Inflammatory macrophage treated with lipopolysaccharide for 4 hours (primary cell): ENCODE results near the gene SPRR3.

ENCODE experiments used
- DNase-seq: peaks from one replicate; pipeline ENCODE4 v3.0.0-alpha.2; 2020

The SPRR3 gene

GRCh38 chr1:153001382-153001781, at the start of gene SPRR3:
Gene SPRR3 (plus strand): TSS chr1:153001749. CDS start chr1:153003021, 1,272 bp downstream.
- DNase-seq = no peak

DNA sequence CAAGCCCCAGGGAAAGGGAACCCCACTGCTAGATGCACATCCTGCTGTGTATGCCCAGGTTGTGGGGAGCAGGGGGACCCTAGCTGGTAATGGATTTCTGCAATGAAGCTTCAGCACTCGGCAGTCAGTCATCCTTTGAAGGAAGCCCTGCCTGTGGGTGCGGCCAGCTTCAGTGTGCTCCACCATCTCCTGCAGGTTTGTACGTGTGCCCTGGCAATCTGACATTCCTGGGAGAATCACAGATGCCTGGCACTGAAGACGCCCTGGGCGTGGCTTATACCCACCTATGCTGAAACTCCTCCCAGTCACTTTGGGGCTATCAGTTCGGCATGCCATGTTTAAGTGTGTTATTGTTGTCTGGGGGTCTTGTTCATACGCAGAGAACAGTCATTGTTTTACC, 47.8 kb upstream of the SPRR3 start:
- no peak for DNase-seq

DNA sequence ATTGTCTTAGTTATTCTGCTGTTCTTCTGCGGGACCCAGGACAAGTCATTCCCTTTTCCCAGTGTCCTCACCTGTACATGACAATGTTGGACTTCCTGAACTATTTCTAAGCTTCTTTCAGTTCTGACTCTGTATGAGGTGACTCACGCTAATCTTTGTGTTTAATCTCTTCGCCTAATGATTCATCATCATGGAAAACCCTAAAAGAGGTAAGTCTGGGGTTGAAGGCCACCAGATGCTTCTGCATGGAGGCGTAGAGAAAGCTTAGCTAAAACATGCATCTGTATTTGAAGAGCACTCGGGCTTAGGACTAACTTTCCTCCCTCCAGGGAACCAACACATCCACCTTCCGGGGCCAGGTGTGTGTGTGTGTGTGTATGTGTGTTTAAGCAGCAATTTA, 47.1 kb upstream of the SPRR3 start:
- no peak for DNase-seq

DNA sequence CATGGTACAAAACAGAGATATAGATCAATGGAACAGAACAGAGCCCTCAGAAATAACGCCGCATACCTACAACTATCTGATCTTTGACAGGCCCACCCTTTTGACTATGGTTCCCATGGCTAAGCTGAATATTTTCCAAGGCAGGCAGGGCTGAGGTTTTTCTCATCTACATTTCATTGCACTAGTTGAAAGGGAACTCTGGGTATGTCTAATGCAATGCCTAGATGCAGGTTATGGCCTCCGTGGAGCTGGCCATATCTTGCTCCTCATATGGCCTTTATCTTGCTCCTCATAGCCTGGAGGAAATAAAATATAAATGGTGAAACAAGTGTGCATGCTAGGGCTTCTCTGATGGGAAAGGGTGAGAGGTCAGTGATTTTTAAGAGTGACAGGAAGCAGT, 44.0 kb upstream of the SPRR3 start:
- no peak for DNase-seq

GRCh38 chr1:152959273-152959672, 42.3 kb upstream of the SPRR3 start:
- DNase-seq = no peak

- no peak for DNase-seq
Observed at GRCh38 chr1:152959801-152960451, 41.6 kb upstream of the SPRR3 start.

GRCh38 chr1:152960452-152961044, 41.0 kb upstream of the SPRR3 start:
- DNase-seq = no peak

DNA sequence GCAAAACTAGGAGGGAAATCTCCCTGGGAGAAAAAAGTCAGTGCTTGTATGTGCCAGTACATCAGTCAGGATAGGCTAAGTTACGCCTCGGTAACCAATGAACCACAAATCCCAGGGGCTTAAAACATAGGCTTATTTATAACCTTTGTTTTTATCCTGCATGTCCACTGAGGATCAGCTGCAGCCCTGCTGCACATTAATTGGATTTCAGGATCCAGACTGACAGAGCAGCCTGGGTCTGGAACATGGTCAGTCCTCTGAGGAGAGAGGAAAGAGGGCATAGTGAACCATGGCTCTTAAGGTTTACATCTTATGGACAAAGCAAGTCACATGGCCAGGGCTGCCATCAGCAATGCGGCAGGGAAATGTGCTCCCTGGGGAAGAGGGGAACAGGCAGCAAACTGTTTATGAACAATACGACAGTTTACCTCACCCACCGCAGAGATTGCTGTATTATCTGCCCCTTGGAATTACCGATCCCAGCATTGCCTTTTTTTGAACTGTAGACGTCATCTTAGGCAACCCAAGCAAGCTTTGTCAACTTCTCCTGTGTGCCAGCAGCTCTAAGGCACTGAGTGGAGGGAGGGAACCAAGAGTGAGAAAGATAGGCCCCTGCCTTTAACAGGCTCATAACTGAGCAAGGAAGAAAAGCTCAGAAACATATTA, 40.2 kb upstream of the SPRR3 start:
- no peak for DNase-seq

DNA sequence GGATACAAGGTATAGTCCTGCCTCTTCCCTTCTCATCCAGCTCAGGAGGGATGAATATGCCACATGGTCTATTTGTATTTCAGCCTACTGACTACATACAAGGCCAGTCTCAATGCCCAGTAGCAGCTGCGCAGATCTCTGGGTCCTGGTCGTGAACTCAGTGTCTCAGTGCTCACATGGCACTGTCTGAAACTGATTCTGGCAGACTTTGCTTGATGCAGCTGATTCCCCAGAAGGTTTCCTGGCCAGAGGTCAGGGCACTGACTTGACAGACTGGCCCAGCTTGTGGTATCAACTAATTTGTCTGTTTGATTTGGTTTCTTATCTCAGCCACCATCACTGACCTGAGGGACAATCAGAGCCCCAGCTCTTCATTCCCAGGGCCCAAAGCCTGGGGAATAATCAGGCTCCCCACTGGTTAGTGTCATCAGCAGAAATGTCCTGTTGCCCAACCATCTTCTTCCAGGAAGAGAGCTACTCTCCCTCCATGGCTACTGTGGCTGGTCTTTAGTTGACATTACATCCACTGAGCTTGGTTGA, 38.6 kb upstream of the SPRR3 start:
- no peak for DNase-seq

- DNase-seq = no peak
Observed at GRCh38 chr1:152964536-152964935, 37.0 kb upstream of the SPRR3 start.

- no peak for DNase-seq
Observed at GRCh38 chr1:152965853-152966252, 35.7 kb upstream of the SPRR3 start.

- DNase-seq = no peak
Observed at GRCh38 chr1:152967201-152967600, 34.3 kb upstream of the SPRR3 start.

DNA sequence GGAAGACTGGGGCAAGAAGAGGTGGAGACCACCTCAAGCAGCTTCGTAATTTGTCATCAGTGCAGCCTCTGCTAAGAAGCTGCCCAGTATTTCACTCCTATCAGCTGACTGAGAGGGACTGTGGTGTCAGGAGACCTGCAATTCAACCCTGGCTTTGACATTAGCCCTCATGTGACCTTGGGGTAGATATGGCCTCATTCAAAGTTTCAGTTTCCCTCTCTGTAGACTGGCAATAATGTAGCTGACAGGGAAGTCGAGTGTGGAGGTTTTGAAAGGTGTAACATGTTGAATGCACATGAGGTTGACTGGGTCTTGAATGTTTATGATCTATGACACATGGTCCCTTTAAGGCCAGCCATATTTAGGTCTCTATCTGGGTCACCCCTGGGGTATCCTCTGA, 33.3 kb upstream of the SPRR3 start:
- peak; percentile 38 for DNase-seq

GRCh38 chr1:152969036-152969435, 32.5 kb upstream of the SPRR3 start:
- no peak for DNase-seq

DNA sequence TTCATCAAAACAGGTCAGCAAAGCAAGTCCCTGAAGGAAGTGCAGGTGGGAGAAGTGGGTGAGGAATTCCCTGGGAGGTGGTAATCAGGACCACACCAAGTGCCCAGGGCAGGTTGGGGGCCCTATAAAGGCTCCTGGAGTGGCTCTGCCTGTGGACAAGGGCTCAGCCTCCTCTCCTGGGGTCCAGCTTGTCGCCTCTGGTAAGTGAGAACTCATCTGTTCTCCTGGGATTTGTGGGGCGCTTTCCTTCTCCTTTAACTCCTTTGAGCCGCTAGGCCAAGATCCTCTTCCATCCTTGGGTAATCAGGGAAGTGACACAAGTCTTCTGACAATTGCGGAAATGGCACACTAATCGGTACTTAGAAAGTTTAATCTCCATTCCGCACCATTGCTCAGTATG, 31.1 kb upstream of the SPRR3 start, which contains the start of gene SPRR4:
SPRR4 (plus strand) TSS at position 154 of the 400 bp plus-strand sequence. CDS start 1,243 bp downstream, outside the sequence.
- no peak for DNase-seq

GRCh38 chr1:152972196-152972886, 29.2 kb upstream of the SPRR3 start:
- no peak for DNase-seq

DNA sequence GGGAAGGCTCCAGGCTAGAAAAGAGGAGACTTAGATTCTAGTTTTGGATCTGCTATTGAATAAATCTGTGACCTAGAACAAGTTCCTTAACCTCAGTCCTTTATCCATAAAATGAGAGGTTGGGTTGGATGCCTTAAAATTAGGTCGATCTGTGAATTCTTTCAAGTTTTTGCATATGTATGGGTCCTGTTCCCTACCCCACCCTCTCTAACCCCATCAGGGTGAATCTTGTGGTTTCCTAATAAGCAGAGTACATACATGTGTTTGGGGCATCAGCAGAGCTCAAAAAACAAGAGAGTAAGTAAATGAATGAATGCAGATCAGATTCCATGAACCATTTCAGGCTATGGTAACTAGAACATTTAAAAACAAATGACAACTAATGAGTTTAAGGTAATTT, 24.9 kb upstream of the SPRR3 start:
- no peak for DNase-seq

DNA sequence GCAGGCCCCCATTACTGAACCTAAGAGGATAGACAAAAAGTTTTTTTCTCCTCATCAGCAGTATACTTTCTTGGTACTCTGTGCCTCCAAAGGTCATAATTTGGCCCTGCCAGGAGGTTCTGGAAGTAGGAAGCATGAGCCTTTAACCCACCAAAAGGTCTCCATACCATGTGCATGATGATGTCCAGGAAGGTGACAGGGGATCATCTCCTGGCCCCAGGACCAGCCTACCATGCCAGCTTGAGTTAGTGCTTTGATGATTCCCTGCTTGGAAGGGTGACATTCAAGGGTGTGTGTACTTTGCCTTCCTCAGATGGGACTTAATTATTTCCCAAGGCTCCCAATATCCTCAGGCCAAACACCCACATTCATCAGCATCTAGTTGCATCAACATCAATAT, 23.9 kb upstream of the SPRR3 start:
- no peak for DNase-seq

- no peak for DNase-seq
Observed at GRCh38 chr1:152980676-152981075, 20.9 kb upstream of the SPRR3 start.

GRCh38 chr1:152981146-152981871, 20.2 kb upstream of the SPRR3 start:
- DNase-seq = no peak

DNA sequence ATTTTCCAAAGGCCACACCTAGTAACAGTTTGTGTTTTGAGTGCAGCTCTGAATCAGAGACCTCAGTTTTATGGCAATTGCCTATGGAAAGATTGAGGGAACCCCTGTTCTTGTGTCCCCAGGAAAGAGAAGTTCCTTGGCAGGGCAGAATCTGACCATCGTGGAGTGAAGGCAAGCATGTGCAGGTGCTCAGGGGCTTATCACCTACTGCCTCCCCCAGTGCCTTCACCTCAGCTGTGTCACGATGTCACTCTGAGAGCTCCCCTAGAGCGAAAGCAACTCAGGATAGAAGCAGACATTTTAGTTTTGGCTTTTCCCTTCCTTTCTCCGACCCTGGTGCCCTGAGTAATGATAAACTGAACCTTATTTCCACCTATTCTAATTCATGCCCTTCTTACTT, 19.5 kb upstream of the SPRR3 start:
- no peak for DNase-seq

GRCh38 chr1:152983234-152983633, 18.3 kb upstream of the SPRR3 start:
- DNase-seq = no peak

- no peak for DNase-seq
Observed at GRCh38 chr1:152983743-152984142, 17.8 kb upstream of the SPRR3 start, which contains the start of gene SPRR1A. Gene SPRR1A (plus strand): TSS chr1:152984081. CDS start chr1:152985231, 1,150 bp downstream.
